Activated CD8-positive, alpha-beta memory T cell treated with anti-CD3 and anti-CD28 coated beads, Interleukin-2, amount 50 U/mL, for 4 hours (primary cell): ENCODE measurements around the gene MYO7B.

Experiments
- DNase-seq: peaks from one replicate; pipeline ENCODE4 v3.0.0-alpha.2; 2020

MYO7B gene

DNA sequence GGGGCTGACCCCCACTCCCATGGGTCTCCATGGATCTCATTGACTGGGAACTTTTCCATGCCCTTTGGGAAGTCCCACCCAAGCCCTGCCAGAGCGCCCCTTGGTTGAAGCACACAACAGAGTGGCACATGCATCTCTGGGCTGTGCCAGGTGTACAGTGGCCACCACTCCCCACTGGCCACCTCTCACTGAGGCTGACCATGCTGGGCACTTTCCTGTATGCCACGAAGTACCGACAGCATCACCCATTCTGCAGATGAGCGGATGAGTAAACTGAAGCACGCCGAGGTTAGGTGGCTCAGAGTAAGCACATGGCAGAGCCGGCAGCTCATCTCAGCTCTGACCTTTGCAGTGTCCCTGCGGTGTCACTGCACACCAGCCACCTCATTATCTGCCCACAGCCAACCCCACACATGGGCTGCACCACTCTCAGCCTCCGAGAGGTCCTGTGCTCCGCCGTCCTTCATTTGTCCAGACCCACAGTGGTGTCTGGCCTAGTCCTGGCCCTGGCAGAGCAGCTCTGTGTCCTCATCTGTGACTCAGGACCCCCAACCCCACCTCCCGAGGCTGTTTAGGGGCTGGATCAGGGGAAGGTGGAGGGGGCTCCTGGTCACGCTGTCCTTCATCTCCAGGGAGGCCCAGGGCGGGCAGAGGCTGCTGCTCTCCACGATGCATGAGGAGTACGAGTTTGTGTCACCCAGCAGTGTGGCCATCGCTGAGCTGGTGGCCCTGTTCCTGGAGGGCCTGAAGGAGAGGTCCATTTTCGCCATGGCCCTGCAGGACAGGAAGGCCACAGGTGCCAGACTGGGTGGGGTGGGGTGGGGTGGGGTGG is 92.5 kb downstream of the MYO7B start:
- no peak for DNase-seq

GRCh38 chr2:127628767-127629614 is 93.5 kb downstream of the MYO7B start:
- DNase-seq, result no peak

DNA sequence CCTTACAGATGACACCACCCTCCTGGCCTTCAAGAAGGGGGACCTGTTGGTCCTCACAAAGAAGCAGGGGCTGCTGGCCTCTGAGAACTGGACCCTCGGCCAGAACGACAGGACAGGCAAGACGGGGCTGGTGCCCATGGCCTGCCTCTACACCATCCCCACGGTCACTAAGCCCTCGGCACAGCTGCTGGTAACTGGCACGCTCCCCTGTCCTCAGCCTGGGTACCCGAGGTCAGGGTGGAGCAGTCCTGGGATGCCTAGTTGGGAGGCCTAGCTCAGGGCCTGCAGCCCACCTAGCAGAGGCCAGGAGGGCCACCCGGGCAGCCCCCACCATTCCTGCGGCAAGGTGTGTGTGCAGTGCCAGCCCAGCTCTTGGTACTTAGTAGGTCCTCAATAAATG is 94.2 kb downstream of the MYO7B start:
- DNase-seq, result no peak

- DNase-seq, result no peak
These were observed 94.8 kb downstream of the MYO7B start for GRCh38 chr2:127630096-127630863.

DNA sequence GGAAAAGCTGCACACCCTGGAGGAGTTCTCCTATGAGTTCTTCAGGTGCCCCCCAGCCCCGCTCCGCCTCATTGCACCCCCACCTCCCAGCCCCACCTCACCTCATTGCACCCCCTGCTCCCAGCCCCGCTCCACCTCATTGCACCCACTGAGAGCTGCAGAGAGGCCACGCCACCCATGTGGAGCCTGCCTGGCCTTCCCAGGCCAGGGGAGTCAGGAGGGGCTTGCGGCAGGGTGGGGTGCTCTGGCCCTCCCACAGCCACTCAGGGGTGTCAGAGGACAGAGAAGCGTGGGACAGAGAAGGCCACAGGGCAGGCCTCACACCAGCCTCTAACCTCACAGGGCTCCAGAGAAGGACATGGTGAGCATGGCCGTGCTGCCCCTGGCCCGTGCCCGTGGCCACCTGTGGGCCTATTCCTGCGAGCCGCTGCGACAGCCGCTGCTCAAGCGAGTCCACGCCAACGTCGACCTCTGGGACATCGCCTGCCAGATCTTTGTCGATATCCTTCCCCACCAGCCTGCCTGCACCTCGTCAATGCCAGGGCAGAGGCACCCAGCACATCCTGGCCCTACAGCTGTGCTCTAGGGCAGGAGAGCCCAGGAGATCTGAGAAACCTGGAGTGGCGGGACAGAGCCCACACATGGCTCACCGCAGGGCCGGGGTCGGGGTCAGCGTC is 95.5 kb downstream of the MYO7B start:
- no peak for DNase-seq

GRCh38 chr2:127631541-127631996 is 96.1 kb downstream of the MYO7B start:
- no peak for DNase-seq

DNA sequence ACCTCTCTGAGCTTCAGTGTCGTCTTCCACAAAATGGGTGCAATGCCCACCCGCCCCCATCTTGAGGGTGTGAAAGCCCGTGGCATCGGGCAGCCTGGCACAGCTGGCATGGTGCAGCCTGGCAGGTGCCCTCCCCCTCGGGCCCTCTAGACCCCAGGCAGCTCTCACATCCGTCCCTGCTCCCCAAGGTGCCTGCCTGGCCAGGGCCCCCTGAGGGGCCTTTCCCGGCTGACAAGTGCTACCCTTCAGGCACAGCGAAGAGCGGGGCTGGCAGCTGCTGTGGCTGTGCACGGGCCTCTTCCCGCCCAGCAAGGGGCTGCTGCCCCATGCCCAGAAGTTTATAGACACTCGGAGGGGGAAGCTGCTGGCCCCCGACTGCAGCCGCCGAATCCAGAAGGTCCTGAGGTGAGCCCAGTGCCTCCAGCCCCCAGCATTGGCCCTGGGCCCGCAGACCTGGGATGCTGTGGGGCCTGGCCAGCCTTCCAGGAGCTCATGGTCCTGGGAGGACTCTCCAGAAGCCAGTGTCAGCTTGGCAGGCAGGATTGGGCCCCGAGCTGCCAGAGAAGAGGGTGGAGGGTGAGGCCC is 96.6 kb downstream of the MYO7B start:
- DNase-seq, result no peak

DNA sequence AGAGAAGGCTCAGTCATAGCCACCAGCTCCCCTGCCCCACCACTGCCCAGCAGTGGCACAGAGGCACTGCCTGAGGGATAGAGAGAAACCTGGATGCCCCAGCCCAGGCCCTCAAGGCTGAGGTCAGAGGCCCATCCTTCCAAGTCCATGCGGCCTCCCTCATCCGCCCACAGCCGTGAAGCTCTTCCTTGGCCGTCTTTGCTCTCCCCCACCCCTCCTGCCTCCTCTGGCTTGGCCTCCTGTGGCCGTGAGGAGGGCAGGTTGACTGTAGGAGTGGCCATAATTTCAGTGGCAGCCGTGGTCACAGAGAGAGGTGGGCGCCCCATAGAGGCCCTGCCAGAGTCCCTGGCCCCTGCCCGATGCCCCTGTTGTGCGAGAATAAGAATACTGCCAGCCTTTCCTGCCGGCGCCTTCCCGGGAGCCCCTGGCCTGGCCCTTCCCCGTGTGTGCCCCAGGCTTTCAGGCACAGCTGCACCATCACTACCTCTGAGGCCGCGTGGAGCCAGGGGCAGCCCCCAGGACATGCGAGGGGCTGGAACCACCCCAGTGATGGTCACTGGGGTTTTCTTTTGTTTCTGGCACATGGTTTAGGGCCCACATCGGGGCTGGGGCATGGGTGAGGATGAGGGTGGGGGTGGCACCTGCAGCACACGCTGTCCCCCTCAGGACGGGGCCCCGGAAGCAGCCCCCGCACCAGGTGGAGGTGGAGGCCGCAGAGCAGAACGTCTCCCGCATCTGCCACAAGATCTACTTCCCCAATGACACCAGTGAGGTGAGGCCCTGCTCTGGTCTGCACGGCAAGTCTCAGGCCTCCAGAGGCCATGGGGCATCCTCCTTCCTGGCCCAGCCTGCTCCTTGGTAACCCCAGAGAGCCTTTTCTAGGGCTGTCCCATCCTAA is 97.4 kb downstream of the MYO7B start:
- no peak for DNase-seq

DNA sequence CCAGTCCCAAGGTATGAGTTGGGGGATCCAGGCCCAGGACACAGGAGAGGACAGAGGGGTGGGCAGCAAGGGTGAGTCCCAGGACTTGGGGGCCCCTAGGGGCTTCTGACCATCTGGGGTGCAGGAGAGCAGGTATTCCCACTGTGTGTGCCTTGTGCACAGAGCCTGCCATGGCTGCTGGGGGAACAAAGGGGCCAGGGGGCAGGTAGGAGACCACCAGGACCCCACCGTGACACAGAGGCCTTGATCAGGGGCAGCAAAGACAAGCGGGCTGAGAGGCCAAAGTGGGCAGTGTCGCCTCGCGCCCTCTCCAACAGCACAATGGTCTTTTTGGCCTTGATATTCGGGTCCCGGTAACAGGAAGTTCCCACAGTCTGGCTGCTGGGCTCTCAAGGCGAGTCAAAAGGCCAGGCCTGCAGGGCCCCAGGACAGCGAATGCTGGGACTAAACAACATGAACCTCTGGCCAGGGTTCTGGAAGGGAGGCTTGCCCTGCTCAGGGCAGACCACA is 98.1 kb downstream of the MYO7B start:
- no peak for DNase-seq

DNA sequence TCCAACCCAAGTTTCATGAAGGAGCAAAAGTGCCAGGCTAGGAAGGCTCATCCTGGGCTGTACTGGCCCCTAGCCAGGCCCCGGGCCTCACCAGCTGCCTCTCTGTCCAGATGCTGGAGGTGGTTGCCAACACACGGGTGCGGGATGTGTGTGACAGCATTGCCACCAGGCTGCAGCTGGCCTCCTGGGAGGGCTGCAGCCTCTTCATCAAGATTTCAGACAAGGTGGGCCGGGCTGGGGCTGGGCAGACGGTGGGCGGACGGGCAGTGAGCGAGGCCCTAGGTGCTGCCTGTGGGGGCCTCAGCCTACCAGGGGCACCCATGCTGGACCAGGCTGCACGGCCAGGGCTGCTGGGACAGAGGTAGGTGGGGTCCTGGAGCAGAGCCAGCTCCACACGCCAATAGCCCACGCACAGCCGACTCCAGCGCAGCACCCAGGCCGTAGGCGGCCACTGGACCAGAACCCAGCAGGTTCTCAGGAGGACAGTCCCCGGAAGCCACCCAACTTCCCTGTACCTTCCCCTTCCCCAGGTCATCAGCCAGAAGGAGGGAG is 98.7 kb downstream of the MYO7B start:
- DNase-seq, result no peak

DNA sequence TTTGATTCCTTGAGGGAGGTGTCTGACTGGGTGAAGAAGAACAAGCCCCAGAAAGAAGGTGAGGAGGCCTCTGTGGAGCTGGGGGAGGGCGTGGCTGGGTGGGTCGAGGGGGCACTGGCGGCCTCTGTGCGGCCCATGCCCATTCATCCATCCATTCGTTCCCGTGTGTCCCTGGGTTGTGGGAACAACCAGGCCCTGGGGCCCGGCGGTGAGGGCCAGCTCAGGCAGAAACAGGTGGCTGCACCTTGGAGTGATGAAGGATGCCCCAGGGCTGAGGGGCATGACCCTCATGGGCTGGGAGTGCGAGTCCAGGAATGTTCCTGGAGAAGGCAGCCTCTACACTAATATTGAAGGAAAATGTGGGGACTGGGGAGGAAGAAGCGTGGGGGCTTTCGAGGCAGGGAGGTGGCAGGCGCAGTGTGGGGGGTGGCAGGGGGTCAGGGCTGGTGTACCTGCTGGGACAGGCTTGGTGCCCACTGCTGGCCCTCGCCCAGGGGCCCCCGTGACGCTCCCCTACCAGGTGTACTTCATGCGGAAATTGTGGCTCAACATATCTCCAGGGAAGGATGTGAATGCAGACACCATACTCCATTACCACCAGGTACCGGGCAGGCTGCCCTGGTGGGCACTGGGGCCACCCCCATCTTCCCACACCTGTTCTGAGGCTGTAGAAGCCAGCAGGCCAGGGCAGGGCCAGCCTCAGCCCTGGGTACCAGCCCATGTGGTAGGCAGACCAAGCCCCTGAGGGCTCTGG is 99.3 kb downstream of the MYO7B start:
- no peak for DNase-seq

- DNase-seq, result no peak
These were observed 100.1 kb downstream of the MYO7B start for GRCh38 chr2:127635380-127636237.

- DNase-seq, result no peak
These were observed 101.1 kb downstream of the MYO7B start for GRCh38 chr2:127636248-127637235.

DNA sequence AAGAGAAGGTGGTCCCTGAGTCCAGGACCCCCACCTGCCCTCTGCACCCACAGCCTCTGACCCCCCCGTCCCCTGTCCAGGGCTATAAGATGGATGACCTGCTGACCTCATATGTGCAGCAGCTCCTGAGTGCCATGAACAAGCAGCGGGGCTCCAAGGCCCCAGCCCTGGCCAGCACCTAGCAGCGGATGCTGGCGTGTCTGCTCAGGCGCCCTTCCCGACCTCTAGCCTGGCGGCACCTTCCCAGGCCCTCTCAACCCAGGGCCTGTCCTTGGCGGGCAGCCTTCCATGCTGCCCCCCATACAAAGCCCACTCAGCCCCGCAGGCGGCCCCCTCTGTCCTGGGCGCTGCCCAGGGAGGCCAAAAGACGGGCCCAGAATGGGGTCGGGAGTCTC is 101.8 kb downstream of the MYO7B start:
- no peak for DNase-seq

DNA sequence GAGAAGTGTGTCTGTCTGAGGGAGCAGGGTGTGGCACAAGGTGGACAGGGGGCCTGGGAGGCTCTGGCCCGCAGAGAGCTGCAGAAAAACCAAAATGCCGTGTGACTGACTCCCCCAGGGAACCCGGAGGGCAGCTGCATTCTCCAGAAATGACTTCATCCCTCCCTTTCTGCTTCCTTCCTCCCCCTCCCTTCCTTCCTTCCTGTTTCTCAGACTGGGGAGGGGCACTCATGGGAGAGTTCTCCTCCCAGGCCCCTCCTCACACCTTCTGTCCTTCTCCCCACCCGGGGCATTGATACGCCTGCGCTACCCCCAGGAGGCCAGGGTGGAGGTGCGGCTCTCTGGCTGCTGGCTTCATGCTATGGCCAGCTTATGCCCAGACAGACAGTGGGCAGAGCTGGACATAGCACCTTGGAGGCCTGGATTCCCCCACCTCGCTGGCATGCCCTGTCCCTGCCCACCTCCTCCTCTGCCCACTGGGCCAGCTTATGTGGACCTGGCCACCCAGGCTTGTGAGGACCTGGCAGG is 102.3 kb downstream of the MYO7B start:
- DNase-seq, result no peak

DNA sequence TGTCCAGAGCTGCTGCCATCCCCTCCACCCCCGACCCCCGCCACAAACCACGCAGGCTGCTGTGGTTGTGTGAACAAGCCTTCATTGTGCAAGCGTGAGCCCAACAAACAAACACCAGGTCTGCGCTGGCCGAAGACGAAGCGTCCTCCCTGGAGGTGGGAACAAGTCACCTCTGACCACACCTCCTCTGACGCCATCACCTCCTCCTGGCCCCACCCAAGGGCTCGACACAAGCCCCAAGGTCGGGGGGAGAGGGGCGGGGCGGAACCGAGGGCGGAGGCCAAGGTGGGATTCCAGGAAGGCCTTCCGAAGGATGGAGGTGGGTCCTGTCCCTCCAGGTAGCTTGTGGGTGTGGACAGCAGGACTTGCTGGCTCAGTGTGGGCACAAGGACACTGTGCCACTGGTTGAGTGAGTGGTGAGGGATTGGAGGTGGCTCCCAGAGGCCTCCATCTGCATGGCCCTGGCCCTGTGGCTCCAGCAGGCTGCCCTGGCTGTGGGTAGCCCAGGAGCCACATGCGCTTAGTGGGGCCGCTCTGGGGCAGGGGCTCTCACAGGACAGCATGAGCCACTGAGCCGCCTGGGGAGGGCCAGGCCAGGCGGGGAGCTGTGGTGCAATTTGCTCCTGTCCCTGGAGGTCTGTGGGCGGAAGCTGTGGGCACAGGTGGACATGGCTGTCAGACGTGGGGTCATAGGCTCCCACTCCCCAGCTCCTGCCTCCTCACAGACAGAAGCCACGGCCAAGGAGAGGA is 103.1 kb downstream of the MYO7B start:
- DNase-seq, result no peak

DNA sequence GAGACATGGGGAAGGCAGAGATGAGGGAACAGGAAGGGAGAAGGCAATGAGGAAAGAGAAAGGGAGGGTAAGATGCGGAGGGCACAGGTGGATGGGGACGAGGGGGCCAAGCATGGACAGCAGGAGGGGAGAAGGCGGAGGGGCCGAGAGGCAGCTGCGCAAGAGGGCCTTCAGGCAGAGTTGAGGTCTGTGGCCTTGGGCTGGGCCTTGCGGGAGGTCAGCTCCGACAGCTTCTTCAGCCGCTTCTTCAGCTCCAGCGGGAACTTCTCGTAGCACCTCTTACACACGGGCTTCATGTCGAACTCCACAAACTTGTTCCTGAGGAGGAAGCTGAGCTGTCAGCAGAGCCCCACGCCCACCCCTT is 103.6 kb downstream of the MYO7B start:
- DNase-seq, result no peak
